AG04449 (cell line): Measurements from ENCODE around the gene LACTB.

Source experiments
- CTCF ChIA-PET: fragments of 350-600 bp; formaldehyde crosslinking; extraction: SDS; loops from one replicate; lab custom pipeline; 2021; ENCODE audit warnings: antibody characterized with exemption; lab: Yijun Ruan, JAX
- POLR2A ChIA-PET: fragments of 400-600, 350-600 bp; formaldehyde crosslinking; extraction: SDS; loops from one replicate; lab custom pipeline; 2020; ENCODE audit warnings: antibody characterized with exemption, inconsistent platforms; lab: Yijun Ruan, JAX
- DNase-seq: peaks from one replicate; pipeline ENCODE4 v3.0.0-alpha.2; 2010; ENCODE audit warnings: low read depth, low spot score
- H3K4me3 ChIP-seq: 2 replicates; pipeline ENCODE4 v1.5.1; 2011; ENCODE audit warnings: low read depth, mild to moderate bottlenecking, control low read depth, low read length
- CTCF ChIP-seq: IDR thresholded peaks from one replicate; pipeline ENCODE4 v1.5.1; 2011; ENCODE audit warnings: mild to moderate bottlenecking, moderate library complexity, low read length, control low read depth, inconsistent platforms; ENCODE audit not compliant: insufficient read depth; ENCODE audit errors: missing control alignments

Gene LACTB

GRCh38 chr15:63126726-63127125, 5.1 kb downstream of the LACTB start:
- no peak for TF ChIP-seq CTCF
- ChIA-PET CTCF (no interaction called here), POLR2A (no interaction called here)
- no peak overlapping the region for H3K4me3 ChIP-seq
- DNase-seq: no peak

- POLR2A ChIA-PET: interaction anchor here (1.0 kb wide), 1 partner anchor 16 kb away, joined by 4 read pairs; no protein-coding TSS in a partner anchor
- CTCF ChIA-PET: interaction anchor here (1.1 kb wide), 1 partner anchor 40 kb away, joined by 7 read pairs; no protein-coding TSS in a partner anchor
- no peak for DNase-seq
- no peak for TF ChIP-seq CTCF
- no peak overlapping the region for H3K4me3 ChIP-seq
Observed at GRCh38 chr15:63133786-63134185, 12.1 kb downstream of the LACTB start.

- H3K4me3 ChIP-seq: no peak overlapping the region
- no peak for TF ChIP-seq CTCF
- CTCF ChIA-PET: interaction anchor here (1.1 to 1.4 kb wide), 4 partner anchors 40 to 154 kb away, joined by 3 to 7 read pairs (median 4); no protein-coding TSS in a partner anchor
- POLR2A ChIA-PET: interaction anchor here (1.0 kb wide), 1 partner anchor 16 kb away, joined by 4 read pairs; no protein-coding TSS in a partner anchor
- no peak for DNase-seq
Observed at GRCh38 chr15:63134245-63134985, 12.8 kb downstream of the LACTB start.

- H3K4me3 ChIP-seq: no peak overlapping the region
- ChIA-PET POLR2A (interaction anchor here (0.6 to 1.8 kb wide), 3 partner anchors 11 to 22 kb away, joined by 3 to 10 read pairs (median 8); partner anchors contain the start of gene RPS27L), CTCF (interaction anchor here (0.9 to 2.2 kb wide), 6 partner anchors 12 to 393 kb away, joined by 3 to 7 read pairs (median 3); no protein-coding TSS in a partner anchor)
- no peak for TF ChIP-seq CTCF
- no peak for DNase-seq
Observed at GRCh38 chr15:63135281-63135680, 13.6 kb downstream of the LACTB start.

GRCh38 chr15:63135804-63136203, 14.1 kb downstream of the LACTB start:
- no peak overlapping the region for H3K4me3 ChIP-seq
- TF ChIP-seq CTCF: no peak
- ChIA-PET CTCF (interaction anchor here (0.9 to 2.2 kb wide), 6 partner anchors 11 to 394 kb away, joined by 3 to 7 read pairs (median 3); no protein-coding TSS in a partner anchor), POLR2A (interaction anchor here (0.6 to 1.8 kb wide), 4 partner anchors 11 to 22 kb away, joined by 3 to 10 read pairs (median 6); partner anchors contain the start of gene RPS27L)
- peak; percentile 62 for DNase-seq

- no peak overlapping the region for H3K4me3 ChIP-seq
- no peak for TF ChIP-seq CTCF
- no peak for DNase-seq
- ChIA-PET POLR2A (interaction anchor here (1.8 kb wide), 2 partner anchors 10 to 21 kb away, joined by 8 to 10 read pairs; partner anchors contain the start of gene RPS27L), CTCF (interaction anchor here (1.2 to 2.2 kb wide), 4 partner anchors 10 to 89 kb away, joined by 3 to 7 read pairs (median 4); no protein-coding TSS in a partner anchor)
Observed at GRCh38 chr15:63136742-63137141, 15.1 kb downstream of the LACTB start.
